ENCODE results near the gene PNKP. TPM values are rescaled to one million over a fixed set of nuclear protein-coding genes. Genes with fewer than 3 reads are reported as not detected.

Gene PNKP
- total RNA-seq, 1 donor from 2014 or later: 40.3 TPM

- intact Hi-C loops (cut with DNase I): loop anchor here (10.0 kb wide), 1 partner anchor 73 kb away; no protein-coding TSS in a partner anchor
- H3K27ac ChIP-seq: no peak overlapping the region
- DNase-seq (ENCODE audit: extremely low spot score in 2 of 2): no peak
- H3K9me3 ChIP-seq: no peaks in the 10 kb centered on the region
- no peaks in the 10 kb centered on the region for H3K27me3 ChIP-seq
- H3K4me3 ChIP-seq: no peak overlapping the region
- peaks cover 20% of the 10 kb centered on the region for H3K4me1 ChIP-seq
- H3K36me3 ChIP-seq: no peaks in the 10 kb centered on the region
- TF ChIP-seq POLR2AphosphoS5 (IDR thresholded peaks at IDR 0.05; ENCODE audit: insufficient read depth in 1 of 2, low read depth in 1 of 2): no peak
- no peak for TF ChIP-seq CTCF (IDR thresholded peaks at IDR 0.05)
- TF ChIP-seq POLR2A (IDR thresholded peaks at IDR 0.05): no peak
Measured at GRCh38 chr19:49847731-49848696, 19.4 kb downstream of the PNKP start.

GRCh38 chr19:49846408-49846807 is 21.0 kb downstream of the PNKP start:
- no peaks in the 10 kb centered on the region for H3K9me3 ChIP-seq
- no peak for DNase-seq (ENCODE audit: extremely low spot score in 2 of 2)
- no peak overlapping the region for H3K27ac ChIP-seq
- H3K27me3 ChIP-seq: no peaks in the 10 kb centered on the region
- no peaks in the 10 kb centered on the region for H3K36me3 ChIP-seq
- no peak overlapping the region for H3K4me3 ChIP-seq
- TF ChIP-seq CTCF (IDR thresholded peaks at IDR 0.05) (no peak), POLR2A (IDR thresholded peaks at IDR 0.05) (no peak), POLR2AphosphoS5 (IDR thresholded peaks at IDR 0.05; ENCODE audit: insufficient read depth in 1 of 2, low read depth in 1 of 2) (no peak)
- peaks cover 5% of the 10 kb centered on the region for H3K4me1 ChIP-seq
- intact Hi-C loops (cut with DNase I): loop anchor here (10.0 kb wide), 1 partner anchor 72 kb away; no protein-coding TSS in a partner anchor

GRCh38 chr19:49845414-49845813 is 22.0 kb downstream of the PNKP start:
- TF ChIP-seq POLR2AphosphoS5 (IDR thresholded peaks at IDR 0.05; ENCODE audit: insufficient read depth in 1 of 2, low read depth in 1 of 2) (no peak), POLR2A (IDR thresholded peaks at IDR 0.05) (no peak), CTCF (IDR thresholded peaks at IDR 0.05) (no peak)
- intact Hi-C loops (cut with DNase I): loop anchor here (10.0 kb wide), 1 partner anchor 71 kb away; no protein-coding TSS in a partner anchor
- no peaks in the 10 kb centered on the region for H3K27me3 ChIP-seq

DNA sequence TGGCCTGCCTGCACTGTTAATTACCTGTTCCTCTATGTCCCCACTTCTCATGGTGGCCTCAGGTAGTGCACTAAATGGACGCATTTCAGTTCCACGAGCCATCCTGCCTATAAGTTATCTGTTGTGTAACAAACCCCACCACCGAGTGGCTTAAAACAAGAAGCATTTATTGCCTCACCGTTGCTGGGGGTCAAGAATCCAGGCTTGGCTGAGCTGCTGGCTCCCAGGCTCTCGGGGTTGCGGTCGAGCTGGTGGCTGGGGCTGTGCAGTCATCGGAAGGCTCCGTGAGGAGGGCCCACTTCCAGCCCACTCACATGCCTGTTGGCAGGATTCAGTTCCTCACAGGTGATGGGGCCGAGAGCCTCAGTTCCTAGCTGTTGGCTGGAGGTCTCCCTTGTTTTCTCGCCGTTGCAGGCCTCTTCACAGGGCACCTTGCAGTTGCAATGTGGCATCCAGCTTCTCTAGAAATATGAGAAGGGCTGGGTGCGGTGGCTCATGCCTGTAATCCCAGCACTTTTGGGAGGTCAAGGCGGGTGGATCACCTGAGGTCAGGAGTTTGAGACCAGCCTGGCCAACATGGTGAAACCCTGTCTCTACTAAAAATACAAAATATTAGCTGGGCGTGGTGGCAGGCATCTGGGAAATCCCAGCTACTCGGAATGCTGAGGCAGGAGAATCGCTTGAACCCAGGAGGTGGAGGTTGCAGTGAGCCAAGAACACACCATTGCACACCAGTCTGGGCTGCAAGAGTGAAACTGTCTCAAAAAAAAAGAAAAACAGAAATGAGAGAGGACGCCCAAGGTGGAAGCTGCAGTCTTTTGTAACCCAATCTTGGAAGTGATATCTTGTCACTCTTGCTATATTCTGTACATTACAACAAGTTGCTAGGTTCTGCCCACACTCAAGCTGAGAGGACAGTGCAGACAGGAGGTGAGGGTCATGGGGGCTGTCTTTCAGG is 23.0 kb downstream of the PNKP start:
- TF ChIP-seq CTCF (IDR thresholded peaks at IDR 0.05) (no peak), POLR2AphosphoS5 (IDR thresholded peaks at IDR 0.05; ENCODE audit: insufficient read depth in 1 of 2, low read depth in 1 of 2) (no peak), POLR2A (IDR thresholded peaks at IDR 0.05) (no peak)
- H3K27ac ChIP-seq: no peak overlapping the region
- no peaks in the 10 kb centered on the region for H3K27me3 ChIP-seq

More at GRCh38 chr19:49845414-49845813, 22.0 kb downstream of the PNKP start:
- H3K27ac ChIP-seq: no peak overlapping the region
- H3K9me3 ChIP-seq: no peaks in the 10 kb centered on the region
- H3K4me1 ChIP-seq: peaks cover 5% of the 10 kb centered on the region
- no peak for DNase-seq (ENCODE audit: extremely low spot score in 2 of 2)
- no peak overlapping the region for H3K4me3 ChIP-seq
- no peaks in the 10 kb centered on the region for H3K36me3 ChIP-seq

More for the DNA sequence above, 23.0 kb downstream of the PNKP start:
- no peaks in the 10 kb centered on the region for H3K9me3 ChIP-seq
- no peaks in the 10 kb centered on the region for H3K36me3 ChIP-seq
- no peak overlapping the region for H3K4me3 ChIP-seq
- DNase-seq (ENCODE audit: extremely low spot score in 2 of 2): no peak
- no peaks in the 10 kb centered on the region for H3K4me1 ChIP-seq
- intact Hi-C loops (cut with DNase I): loop anchor here (10.0 kb wide), 1 partner anchor 70 kb away; no protein-coding TSS in a partner anchor
